ENCODE results near the gene GUCA2B.

DNA sequence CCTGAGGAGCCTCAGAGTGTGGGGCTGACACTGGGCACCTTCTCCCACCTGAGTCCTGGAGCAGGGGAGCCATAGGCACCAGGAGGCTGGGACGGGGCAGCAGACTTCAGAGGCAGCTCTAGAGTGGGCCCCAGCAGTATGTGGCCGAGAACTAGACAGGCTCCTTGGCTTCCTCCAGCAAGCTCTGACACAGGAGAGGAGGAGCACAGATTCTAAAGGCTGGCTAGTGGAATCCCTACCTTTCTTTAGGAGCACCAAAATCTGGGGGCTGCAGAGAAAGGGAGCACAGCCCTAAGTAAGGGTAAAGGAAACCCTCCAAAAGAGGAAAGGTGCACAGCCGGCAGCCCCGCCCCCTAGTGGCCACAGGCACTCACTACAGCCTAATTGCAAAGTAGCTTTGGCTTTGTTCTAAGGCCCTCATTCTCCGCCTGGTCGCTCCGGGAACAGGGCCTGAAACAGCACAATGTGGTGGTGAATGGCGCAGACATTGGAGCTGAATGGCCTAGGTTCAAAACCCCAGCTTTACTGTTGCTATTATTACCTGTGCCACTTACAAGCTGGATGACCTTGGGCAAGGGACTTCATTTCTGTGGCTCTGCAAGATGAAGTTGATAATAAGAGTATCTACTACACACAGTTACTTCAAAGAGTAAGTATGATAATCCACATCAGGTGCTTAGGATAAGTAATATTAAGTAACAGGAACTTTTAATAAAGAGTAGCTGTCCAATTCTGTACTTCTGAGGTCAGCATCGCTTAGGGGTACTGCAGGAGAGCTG is 20.1 kb downstream of the GUCA2B start:
- TF ChIP-seq POLR2A (IDR thresholded peaks at IDR 0.05) = no peak
- TF ChIP-seq, protein P1, sequence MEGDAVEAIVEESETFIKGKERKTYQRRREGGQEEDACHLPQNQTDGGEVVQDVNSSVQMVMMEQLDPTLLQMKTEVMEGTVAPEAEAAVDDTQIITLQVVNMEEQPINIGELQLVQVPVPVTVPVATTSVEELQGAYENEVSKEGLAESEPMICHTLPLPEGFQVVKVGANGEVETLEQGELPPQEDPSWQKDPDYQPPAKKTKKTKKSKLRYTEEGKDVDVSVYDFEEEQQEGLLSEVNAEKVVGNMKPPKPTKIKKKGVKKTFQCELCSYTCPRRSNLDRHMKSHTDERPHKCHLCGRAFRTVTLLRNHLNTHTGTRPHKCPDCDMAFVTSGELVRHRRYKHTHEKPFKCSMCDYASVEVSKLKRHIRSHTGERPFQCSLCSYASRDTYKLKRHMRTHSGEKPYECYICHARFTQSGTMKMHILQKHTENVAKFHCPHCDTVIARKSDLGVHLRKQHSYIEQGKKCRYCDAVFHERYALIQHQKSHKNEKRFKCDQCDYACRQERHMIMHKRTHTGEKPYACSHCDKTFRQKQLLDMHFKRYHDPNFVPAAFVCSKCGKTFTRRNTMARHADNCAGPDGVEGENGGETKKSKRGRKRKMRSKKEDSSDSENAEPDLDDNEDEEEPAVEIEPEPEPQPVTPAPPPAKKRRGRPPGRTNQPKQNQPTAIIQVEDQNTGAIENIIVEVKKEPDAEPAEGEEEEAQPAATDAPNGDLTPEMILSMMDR (IDR thresholded peaks at IDR 0.05) = peak; percentile 90 to 99 (median 93)

All from esophagus squamous epithelium (tissue), 4 donors.